NCI-H748 treated with DMSO at 0.1 percent for 48 hours (cell line): Measurements from ENCODE around the gene TXK.
"Not testable (repeated sequence)": the region's sequence is repeated elsewhere in the genome, so short reads cannot be mapped to it uniquely, and the experiment has no call there.

Source experiments
- DNase-seq: peaks from one replicate; lab custom pipeline; 2025; lab: John Stamatoyannopoulos, UW

TXK gene

DNA sequence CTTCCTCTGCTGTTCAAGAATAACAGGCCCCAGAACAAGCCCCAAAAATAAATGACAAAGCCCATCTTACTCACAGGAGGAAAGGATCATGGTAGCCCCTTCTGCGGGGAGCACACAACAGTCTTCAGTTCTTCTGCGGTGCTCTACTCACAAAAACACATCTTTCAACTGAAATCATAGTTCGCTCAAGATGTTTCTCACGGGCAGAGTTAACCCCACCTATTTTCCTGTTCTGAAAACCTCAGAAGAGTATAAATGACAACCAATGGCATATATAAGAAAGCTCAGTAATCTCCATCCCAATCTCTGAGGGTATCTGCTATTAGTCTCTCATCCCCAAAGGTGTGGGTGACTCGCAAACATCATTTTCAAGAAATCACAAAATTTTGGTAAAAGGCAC, at the start of gene TXK:
TSS of gene TXK (minus strand) at position 170 of the 400 bp plus-strand sequence. CDS start at position 90, 80 bp downstream.
- DNase-seq: no peak

- no peak for DNase-seq
These were observed 46.2 kb upstream of the TXK start for GRCh38 chr4:48180234-48180633.

DNA sequence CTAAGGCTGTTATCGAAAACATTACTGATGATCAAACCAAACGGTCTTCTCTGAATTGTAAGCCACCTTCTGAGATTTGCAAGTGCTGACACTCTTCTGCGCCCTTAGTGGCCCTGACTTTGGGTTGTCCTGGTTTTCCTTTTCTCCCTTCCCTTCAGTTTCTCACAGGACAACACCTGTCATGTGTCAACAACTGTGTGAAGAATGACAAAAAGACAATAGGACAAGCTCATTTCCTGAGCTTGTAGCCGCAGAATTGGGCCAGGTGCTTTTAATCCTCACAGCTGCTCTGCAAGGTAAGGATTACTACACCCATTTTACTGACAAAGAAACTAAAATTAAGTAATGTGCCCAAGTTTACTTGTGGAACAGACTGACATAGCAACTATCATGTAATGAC, 44.9 kb upstream of the TXK start:
- no peak for DNase-seq

- no peak for DNase-seq
These were observed 41.8 kb upstream of the TXK start for GRCh38 chr4:48175806-48176205.

DNA sequence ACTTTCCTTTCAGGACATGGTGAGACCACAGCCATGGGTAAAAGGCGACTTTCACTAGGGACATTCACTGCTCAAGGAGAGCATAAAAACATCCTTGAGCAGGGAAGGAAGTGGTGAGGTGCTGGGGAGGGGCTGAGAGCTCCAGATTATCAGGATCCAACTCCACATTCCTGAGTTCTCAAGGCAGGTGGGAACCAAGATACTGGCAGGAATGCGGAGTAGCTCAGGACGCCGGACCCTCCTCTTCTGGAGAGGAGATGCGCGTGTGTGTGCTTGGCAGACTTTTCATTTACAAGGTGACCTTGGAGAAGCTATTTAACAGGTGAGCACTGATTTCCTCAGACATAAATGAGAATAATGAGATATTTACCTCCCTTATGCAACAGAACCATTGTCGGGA, 41.3 kb upstream of the TXK start:
- DNase-seq: no peak

GRCh38 chr4:48173056-48173991, 39.3 kb upstream of the TXK start:
- no peak for DNase-seq

- DNase-seq: no peak
These were observed 38.6 kb upstream of the TXK start for GRCh38 chr4:48172651-48173050.

DNA sequence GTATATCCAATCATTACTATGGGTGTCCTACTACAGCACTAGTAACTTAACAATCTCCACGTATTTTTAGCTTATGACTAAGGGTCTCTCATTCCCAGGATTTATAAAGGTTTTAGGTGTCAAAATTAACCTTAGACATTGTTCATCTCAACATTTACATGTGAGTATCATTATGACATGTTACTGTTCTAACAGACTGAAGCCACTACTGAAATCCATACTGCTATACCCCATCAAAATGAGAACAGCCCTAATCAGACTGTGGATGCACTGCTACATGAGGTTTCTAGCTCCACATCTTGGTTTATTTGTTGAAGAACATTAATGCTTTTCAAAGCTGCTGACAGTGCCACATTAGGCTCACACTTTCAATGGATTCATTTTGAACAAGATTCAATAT, 35.6 kb upstream of the TXK start:
- no peak for DNase-seq

- DNase-seq: no peak
These were observed 33.7 kb upstream of the TXK start for GRCh38 chr4:48167538-48168263.

DNA sequence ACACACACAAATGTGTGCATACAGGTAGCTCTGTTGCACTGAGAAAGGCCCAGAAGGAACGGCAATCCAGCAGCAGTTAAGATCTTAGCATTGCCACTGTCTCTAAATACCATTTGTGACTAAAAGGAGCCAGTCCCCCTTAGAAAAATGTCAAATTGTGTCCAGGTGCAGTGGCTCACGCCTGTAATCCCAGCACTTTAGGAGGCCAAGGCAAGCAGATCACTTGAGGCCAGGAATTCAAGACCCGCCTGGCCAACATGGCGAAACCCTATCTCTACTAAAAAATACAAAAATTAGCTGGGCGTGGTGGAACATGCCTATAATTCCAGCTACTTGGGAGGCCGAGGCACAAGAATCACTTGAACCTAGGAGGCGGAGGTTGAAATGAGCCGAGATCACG, 30.5 kb upstream of the TXK start:
- not testable (repeated sequence) for DNase-seq

DNA sequence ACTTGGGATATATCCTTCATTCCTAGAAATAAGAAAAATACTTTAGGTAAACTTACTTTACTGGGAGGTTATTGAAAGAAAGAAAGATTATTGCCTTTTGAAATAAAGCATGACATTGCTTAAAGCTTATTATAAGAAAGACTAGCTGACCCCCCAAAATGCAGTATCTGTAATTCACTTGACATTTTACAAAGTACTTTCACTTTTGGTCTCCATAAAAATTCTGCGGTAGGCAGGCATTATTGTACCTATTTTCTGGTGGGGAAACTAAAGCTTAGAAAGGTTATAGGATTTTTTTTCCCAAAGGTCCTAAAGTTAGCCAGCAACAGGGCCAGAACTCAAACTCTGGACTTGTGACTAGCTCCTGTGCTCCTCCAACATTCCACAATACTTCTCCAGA, 29.7 kb upstream of the TXK start:
- DNase-seq: no peak

GRCh38 chr4:48162162-48162561, 28.1 kb upstream of the TXK start:
- no peak for DNase-seq

DNA sequence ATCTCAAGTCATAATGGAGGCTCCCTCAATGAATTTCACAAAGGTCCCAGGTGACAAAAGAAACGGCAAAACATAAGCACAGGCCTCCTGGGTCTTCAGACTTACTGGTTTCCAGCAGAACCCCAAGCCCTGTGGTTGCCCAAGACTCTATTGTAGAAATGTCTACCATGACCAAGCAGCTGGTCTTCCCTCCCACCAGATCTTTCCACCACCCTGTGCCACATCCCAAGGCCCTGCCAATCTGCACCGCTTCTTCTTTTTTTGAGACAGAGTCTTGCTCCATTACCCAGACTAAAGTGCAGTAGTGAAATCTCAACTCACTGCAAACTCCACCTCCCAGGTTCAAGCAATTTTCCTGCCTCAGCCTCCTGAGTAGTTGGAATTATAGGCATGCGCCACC, 23.2 kb upstream of the TXK start:
- DNase-seq: no peak

DNA sequence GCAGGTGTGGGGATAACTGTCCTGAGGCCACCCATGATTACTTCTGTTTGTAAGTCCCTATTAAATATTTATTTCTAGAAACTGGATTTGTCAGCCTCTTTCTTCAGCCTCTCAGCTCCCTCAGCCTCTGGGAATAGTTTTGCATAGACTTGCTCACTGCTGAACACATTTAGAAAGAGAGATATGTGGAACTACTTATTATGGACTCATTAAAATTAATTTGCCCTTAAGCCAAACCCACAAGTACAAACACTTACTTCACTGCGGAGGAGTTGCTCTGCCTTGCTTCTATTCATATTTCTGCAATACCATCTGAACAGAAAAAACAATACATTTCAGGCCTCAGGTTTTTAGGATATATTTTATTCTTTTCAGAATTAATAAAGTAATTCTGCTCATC, 22.4 kb upstream of the TXK start:
- DNase-seq: no peak

DNA sequence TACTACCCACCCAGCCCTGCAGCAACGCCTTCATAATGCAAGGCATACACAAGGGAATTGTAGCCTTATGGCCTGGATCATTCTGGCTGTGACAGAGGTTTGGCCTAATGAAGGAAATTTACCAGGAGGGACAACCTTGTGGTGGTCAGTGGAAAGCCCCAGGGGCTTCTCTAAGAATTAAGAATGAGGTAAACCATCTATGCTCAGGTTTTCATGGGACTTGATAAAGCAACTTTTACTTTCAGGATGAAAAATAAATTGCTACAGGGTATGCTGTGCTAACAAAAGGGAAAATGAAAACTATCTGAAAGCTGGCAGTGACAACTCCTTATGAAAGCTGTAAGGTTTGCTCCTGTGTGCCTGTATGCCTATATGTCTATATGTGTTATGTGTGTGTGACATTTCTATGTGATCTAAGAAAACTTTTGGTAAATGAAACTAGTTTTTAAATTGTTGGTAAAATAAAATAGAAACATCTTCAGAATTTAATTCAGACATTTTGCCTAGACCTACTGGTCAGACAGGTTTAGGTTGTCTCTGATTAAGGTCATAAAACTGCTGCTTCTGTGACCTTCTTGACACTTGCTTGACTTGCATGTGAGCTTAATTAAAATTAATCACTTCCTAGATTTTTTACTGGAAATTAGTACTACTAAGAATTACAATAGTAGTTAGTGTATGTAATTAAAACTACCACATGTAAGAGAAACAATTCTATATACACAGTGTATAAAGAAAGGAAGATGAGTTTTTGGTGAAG, 19.9 kb upstream of the TXK start:
- no peak for DNase-seq

- DNase-seq: no peak
These were observed 18.2 kb upstream of the TXK start for GRCh38 chr4:48152259-48152658.

DNA sequence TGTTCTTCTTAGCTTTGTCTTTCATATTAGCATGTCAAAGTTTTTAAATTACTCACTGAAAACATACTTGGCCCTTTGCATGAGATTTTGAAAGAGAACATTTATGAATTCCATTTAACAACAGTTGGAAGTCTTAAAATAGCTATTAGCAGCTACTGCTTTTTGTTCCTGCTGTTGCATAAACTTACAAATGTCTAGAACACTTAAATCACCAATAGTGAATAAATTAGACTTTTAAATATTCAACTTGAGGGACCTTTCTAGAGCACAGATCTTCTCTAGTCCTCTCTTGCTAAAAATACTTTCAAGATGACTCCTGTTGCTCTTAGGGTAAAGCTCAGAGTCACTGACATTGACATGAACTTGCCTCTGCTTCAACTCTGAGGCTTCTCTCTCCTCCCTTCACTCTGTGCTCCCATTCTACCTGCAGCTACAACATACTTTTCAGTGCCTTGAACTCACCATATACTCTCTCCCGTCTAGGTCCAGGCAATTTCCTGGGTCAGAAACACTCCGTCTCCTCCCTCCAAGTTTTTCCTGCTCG, 15.8 kb upstream of the TXK start:
- no peak for DNase-seq

- DNase-seq: no peak
These were observed 13.6 kb upstream of the TXK start for GRCh38 chr4:48147621-48148020.

DNA sequence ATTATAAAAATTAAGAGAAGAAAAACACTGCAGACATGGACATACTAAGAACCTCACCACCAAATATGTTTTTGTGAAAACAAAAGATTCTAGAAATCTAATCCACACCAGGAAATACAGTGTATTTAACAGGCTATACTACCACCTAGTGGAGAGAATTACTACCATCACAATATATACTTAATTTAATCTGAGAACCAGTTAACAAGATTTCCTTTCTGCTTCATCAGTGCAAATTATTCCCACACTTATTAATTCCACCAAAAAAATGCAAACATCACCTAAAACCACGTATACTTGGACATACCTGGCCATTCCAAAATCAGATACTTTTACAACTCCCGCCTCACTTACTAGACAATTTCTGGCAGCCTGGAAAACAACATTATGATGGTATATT, 7.0 kb upstream of the TXK start:
- DNase-seq: peak; percentile 32

- no peak for DNase-seq
These were observed 5.6 kb upstream of the TXK start for GRCh38 chr4:48139691-48140090.

- no peak for DNase-seq
These were observed 4.9 kb upstream of the TXK start for GRCh38 chr4:48138936-48139335.

DNA sequence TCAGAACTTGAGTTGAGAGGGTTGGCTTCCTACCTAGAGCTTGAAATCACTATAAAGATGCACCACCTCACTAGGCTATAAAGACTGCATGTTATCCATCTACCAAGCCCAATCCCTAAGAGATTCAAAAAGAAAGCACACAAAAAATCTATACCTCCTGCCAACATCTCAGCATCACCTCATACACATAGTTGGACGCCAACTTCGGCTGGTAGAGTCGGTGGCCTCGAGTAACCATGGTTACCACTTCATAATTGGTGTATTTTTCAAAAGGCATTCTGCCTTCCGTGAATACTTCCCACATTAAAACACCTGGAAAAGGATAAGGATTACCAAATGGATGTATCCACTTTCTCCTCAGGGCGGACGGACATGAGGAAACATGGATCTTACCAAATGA, 4.5 kb upstream of the TXK start:
- DNase-seq: no peak
